GM21786 (cell line): Measurements from ENCODE around the gene DHCR24.

Experiments
- ATAC-seq: cut with Tn5 transposase; IDR thresholded peaks from one replicate; pipeline ENCODE4 v1.9.1; 2021; ENCODE audit not compliant: unreplicated experiment

Gene DHCR24

DNA sequence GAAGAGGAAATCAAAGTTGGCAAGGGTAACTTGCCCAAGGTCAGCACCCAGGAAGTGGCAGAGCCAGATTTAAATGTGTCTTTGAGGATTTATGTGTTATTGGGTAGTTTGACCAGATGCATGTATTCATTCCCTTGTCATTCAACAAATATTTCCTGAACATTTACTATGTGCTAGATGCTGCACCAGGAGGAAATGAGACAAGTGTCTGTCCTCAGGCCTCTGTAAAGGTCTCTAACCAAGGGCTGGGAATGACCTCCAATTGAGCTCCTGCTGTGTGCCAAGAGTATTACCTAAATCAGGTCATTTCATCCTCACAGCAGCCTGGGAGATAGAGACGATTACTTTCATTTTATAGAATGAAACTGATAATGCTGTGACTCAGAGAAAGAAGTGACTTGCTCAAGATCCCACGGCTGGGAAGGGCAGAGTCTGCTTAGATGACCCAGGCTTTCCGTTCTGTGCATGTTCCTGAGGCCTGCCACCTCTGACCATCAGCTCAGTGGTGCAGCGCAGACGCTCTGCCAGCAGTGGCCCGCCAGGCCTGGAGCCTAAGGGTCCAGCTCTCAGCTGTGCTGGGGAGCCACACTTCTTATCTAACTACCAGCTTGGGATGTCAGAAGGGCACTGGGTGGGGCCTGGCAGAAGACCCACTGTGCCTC, 82.4 kb downstream of the DHCR24 start:
- ATAC-seq = no peak

- ATAC-seq = no peak
Measured at GRCh38 chr1:54803761-54804470, 83.1 kb downstream of the DHCR24 start.

- peak; percentile 73 for ATAC-seq
Measured at GRCh38 chr1:54800899-54801759, 85.9 kb downstream of the DHCR24 start, which contains the start of gene TTC22. TTC22 (minus strand) TSS chr1:54801323; CDS start chr1:54801163, 160 bp downstream.

DNA sequence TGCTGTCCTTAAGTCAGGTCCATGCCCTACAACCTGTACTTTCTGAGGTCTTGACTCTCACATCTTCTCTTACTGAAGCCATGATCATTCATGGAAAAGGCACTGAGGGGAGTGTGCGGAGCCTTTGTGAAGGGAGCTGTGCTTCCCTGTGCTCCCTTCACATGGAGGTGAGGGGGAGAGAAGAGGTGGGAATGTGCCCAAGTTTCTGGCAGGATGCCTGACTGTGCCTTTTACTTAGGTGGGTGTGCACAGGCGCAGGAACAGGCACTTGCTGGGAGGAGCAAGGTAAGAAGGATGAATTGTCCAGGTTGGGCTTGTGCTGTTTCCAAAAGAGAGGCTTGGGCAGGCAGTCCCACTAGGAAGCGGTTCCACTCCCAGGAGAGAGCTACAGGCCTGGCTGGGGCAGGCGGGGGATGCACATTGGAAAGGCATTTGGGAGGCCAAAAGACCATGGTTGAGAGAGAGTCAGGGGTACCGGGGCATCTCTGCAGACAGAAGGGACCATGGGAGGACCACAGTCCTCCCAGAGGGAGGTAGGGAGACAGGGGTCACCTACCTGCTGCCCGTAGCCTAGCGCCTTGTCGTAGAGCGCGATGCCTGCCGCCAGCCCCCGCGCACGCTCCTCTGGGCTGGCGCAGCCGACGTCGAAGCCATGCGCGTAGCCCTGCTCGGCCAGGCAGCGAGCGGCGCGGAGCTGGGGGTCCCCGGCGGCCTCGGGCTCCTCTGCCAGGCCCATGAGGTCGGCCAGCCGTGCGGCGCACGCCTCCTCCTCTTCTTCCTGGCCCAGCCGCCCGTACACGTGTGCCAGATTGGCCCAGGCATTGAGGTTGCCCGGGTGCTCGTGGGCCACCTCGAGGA, 86.7 kb downstream of the DHCR24 start:
- ATAC-seq = no peak
